ENCODE data around the gene GLRA2.

Gene GLRA2

DNA sequence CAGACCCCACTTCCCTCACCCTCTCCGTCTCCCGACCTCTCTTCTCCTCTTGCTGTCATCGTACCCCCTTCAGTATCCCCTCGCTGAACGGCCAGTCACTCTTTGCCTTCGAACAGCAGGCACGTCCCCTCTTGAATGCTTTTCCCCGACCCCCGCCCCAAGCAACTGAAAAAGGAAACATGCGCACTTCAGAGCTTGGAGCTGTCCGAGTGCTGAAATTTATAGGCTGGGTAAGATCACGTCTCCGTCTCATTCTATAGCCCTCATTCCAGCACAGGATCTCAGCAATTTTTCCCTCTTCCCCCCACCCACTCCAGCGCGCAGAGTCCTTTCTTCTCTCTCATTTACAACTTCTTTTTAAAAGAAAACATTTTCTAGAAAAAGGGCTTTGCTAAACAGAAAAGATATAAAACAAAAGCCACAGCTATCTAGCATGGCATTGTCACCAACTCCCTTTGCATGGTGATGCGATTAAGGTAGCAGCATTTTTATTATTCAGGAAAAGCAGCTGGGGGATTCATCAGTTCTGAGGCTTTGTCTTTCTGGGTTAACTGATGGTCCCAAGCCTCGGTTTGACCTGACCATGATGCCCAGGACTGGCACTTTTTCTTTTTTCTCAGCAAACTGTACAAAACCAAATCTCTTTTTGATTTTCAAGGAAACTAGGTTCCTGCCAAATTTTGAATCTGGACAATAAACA, at the start of gene GLRA2:
TSS of gene GLRA2 (plus strand) at position 247 of the 700 bp plus-strand sequence. CDS start 522 bp downstream, outside the sequence.
- no peak within 1 kb of the TSS for H3K4me3 ChIP-seq (ENCODE audit: low read depth, low read length)
- TF ChIP-seq, protein P1, sequence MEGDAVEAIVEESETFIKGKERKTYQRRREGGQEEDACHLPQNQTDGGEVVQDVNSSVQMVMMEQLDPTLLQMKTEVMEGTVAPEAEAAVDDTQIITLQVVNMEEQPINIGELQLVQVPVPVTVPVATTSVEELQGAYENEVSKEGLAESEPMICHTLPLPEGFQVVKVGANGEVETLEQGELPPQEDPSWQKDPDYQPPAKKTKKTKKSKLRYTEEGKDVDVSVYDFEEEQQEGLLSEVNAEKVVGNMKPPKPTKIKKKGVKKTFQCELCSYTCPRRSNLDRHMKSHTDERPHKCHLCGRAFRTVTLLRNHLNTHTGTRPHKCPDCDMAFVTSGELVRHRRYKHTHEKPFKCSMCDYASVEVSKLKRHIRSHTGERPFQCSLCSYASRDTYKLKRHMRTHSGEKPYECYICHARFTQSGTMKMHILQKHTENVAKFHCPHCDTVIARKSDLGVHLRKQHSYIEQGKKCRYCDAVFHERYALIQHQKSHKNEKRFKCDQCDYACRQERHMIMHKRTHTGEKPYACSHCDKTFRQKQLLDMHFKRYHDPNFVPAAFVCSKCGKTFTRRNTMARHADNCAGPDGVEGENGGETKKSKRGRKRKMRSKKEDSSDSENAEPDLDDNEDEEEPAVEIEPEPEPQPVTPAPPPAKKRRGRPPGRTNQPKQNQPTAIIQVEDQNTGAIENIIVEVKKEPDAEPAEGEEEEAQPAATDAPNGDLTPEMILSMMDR (conservative IDR thresholded peaks at IDR 0.05; ENCODE audit: low read depth, low read length) = no peak
- DNase-seq (ENCODE audit: low read depth) = peak; percentile 5

DNA sequence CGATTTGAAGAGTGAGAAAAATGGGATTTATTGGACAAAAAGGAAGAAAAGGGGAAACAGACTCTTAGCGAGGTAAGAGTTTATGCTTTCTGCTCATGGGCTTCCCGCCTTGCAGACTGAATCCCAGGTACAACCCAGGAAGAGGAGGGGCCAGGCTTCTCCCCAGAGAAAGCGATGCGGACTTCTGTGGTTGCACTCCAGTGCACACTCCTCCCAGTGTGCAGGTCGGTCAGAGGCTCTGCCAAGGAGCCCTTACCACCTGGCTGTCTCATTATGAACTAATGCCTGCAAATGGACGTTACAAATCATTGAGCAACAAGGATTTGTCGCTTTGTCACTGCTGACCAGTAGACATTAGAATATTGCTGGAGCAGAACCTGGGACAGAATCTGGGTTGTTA, 39.9 kb upstream of the GLRA2 start:
- no peak for DNase-seq (ENCODE audit: low read depth)
- TF ChIP-seq, protein P1 (conservative IDR thresholded peaks at IDR 0.05; ENCODE audit: low read depth, low read length) = no peak
- H3K4me3 ChIP-seq (ENCODE audit: low read depth, low read length) = no peak overlapping the region

DNA sequence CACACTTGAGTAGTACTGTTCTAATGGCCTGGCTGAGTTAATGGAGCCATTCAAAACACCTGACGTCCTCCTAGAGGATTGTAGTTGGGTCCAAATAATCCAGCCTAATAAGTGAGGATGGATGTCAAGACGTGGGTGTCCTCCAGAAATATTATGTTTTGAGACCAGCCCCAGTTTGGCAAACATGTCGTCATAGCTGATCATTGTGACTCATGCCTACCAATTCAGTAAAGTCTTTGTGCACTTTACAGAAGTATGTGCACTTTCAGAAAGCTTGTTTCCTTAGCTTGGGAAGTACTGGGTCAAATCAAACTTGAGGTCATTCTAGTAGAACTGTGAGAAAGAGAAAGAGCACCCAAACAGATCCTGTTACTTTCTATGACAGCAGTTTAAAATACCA, 37.6 kb upstream of the GLRA2 start:
- DNase-seq (ENCODE audit: low read depth) = no peak
- no peak overlapping the region for H3K4me3 ChIP-seq (ENCODE audit: low read depth, low read length)
- TF ChIP-seq, protein P1 (conservative IDR thresholded peaks at IDR 0.05; ENCODE audit: low read depth, low read length) = no peak

DNA sequence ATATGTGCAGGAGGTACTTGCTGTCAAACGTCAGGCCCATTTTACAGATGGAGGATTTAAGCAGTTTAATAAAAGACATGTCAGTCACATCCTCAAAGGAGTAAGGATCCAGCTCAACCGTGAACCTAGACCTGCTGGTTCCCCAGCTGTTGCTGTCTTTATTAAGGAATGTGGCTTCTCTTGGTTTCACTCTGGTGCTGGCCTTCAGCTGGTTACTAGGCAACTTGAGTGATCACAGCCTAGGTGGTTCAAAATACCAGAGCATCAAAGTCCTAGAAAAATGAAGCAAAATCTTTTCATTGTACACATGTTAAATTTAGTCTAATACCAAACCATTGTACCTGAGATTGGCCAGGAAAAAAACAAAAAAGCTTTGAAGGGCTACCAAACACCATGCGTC, 32.7 kb upstream of the GLRA2 start:
- no peak overlapping the region for H3K4me3 ChIP-seq (ENCODE audit: low read depth, low read length)
- TF ChIP-seq, protein P1 (conservative IDR thresholded peaks at IDR 0.05; ENCODE audit: low read depth, low read length) = no peak
- DNase-seq (ENCODE audit: low read depth) = no peak

DNA sequence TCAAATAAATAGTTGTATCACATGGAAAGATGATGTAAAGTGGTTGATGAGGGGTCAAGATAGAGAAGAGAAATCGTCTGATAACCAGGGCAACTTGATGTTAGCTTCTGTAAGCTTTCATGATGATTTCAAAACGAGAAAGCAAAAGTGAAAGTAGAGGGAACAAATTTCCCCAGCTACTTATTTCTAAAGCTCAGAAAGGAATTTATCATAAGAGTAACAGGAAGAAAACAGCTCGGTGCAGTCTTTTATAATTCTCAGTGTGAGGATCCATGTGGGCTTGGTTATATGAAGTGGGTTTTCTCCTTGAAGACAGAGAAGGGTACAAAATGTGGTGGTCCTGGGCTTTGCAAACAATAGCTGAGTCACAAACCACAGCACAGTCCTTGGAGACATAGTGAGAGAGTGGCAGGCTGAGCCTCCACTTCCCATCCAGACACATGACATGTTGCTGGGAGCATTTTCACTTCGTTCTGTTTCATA, 32.1 kb upstream of the GLRA2 start:
- H3K4me3 ChIP-seq (ENCODE audit: low read depth, low read length) = no peak overlapping the region
- DNase-seq (ENCODE audit: low read depth) = peak; percentile 3
- TF ChIP-seq, protein P1 (conservative IDR thresholded peaks at IDR 0.05; ENCODE audit: low read depth, low read length) = no peak

DNA sequence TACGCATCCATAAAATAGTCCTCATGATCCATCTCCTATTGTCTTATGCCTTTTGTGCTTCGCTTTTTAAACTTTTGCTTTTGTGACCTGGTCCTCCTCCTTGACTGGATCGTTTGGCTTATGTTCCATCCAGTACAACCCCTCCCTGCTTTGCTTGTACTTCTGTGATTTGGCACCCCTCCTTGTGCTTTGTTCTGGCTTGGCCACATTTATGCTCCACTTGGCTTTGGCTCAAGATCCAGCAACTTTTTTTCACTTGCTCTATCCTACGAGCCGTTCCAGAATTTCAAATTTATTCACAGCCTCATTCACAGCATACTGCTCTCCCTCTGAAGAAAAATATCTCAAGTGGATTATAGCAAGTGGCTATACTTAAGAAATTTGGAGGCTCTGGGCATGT, 28.0 kb upstream of the GLRA2 start:
- TF ChIP-seq, protein P1 (conservative IDR thresholded peaks at IDR 0.05; ENCODE audit: low read depth, low read length) = no peak
- no peak overlapping the region for H3K4me3 ChIP-seq (ENCODE audit: low read depth, low read length)

DNA sequence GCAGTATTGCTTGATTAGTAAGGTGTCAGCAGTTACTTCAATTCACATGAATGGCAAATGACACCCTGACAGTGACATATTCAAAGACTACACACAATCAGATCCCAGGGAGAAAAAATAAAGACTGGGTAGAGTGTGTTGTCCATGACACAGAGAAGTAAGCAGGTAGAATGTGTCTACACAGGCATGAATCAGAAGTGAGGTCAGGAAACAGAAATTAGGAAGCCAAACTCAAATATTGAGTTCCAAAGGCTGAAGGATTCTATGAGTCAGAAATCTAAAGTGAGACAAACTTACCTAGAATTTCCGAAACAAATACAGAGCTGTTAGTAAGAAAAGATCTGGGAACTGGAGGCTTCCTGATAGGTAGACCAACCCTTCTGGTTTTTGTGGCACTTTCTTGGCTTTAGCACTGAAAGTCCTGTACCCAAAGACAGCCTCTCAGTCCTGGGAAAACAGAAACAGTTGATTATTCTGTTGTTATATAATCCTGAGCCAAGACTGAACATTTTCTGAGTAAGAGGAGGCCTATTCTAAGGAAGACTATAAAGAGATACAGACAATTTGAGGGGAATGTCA, 24.3 kb upstream of the GLRA2 start:
- TF ChIP-seq, protein P1 (conservative IDR thresholded peaks at IDR 0.05; ENCODE audit: low read depth, low read length) = no peak
- no peak for DNase-seq (ENCODE audit: low read depth)
- H3K4me3 ChIP-seq (ENCODE audit: low read depth, low read length) = no peak overlapping the region

More for the DNA sequence above, 28.0 kb upstream of the GLRA2 start:
- DNase-seq (ENCODE audit: low read depth) = no peak

Measured in choroid plexus epithelial cell (primary cell).